ENCODE measurements around the gene FAM184B.

- TF ChIP-seq EZH2 (IDR thresholded peaks at IDR 0.05) (no peak), POLR2AphosphoS5 (IDR thresholded peaks at IDR 0.05; ENCODE audit: borderline replicate concordance, low read depth, low read length) (no peak)
These were observed 62.3 kb downstream of the FAM184B start for GRCh38 chr4:17719106-17719505.

All from SK-N-MC (cell line).